ENCODE data around the gene NTRK1.

The NTRK1 gene

DNA sequence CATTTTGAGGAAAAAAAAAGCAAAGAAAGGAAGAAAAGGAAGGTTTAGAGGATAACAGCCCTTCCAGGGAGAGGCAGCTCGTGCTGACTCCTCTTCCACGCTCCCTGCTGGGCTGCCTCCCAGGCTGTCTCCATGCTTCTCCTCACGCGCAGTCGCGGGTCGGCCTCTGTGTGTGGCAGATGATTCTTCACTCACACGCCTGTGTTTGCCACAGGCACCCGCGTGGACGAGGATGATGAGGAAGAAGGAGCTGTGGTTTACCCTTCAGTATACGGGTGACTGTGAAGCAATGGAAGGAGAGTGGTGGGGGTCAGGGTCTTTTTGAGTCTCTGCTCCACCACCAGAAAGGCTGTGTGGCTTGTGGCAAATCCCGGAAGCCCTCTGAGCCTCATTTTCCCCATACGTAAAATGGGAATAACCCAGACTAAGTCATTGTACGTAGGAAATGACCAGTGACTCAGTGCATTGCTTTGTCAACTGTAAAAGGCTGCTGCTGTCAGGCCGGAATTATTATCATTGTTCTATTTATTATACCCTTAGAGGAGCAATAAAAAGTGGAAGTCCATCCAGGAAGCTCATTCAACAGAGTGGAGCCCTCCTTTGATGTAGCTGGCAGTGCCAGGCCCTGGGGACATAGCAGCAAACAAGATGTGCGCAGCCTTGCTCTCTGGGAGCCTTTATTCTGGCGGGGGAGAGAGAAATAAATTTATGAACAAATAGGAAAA is 32.1 kb upstream of the NTRK1 start:
- TF ChIP-seq, protein P1, sequence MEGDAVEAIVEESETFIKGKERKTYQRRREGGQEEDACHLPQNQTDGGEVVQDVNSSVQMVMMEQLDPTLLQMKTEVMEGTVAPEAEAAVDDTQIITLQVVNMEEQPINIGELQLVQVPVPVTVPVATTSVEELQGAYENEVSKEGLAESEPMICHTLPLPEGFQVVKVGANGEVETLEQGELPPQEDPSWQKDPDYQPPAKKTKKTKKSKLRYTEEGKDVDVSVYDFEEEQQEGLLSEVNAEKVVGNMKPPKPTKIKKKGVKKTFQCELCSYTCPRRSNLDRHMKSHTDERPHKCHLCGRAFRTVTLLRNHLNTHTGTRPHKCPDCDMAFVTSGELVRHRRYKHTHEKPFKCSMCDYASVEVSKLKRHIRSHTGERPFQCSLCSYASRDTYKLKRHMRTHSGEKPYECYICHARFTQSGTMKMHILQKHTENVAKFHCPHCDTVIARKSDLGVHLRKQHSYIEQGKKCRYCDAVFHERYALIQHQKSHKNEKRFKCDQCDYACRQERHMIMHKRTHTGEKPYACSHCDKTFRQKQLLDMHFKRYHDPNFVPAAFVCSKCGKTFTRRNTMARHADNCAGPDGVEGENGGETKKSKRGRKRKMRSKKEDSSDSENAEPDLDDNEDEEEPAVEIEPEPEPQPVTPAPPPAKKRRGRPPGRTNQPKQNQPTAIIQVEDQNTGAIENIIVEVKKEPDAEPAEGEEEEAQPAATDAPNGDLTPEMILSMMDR (IDR thresholded peaks at IDR 0.05; ENCODE audit: extremely low read depth, missing control alignments), result no peak

DNA sequence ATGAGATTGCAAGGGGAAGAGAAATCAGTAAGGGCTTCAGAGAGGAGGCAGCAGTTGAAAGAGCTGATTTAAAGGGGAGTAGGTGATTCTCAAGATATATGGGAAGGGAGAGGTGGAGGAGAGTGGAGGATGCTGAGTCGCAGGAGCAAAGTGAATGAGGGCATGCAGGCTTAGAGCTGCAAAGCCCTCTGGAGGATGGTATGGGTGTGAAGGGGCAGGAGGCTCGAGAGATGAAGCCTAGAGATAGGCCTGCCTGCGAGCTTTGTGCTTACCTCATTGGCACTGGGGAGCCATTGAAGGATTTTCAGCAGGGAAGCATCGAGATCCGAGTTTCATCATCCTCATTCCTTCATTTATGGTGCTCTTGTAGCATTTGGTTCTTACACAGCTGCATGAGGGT is 28.2 kb upstream of the NTRK1 start:
- TF ChIP-seq, protein P1 (IDR thresholded peaks at IDR 0.05; ENCODE audit: extremely low read depth, missing control alignments), result no peak
- no peak for DNase-seq (ENCODE audit: low spot score)

More for the DNA sequence above, 32.1 kb upstream of the NTRK1 start:
- no peak for DNase-seq (ENCODE audit: low spot score)

- DNase-seq (ENCODE audit: low spot score), result no peak
- TF ChIP-seq, protein P1 (IDR thresholded peaks at IDR 0.05; ENCODE audit: extremely low read depth, missing control alignments), result no peak
These were observed 27.1 kb upstream of the NTRK1 start for GRCh38 chr1:156833603-156834002.

DNA sequence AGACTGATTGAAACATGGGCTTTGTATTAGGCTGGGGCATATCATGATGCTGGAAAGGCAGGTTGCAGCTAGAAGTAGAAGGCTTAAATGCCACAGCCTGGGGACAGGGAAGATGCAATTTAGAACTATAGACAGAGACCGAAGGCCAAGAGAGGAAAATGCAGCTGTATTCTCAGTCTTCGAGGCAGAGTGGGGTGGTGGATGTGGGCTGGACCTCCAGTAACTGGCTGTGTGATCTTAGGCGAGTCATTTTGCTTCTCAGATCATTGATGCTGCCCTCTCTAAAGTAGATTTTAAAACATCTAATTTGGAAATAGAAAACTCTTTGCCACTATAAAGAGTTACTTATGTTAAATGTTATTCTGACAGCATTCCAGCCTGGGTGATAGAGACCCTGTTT is 26.3 kb upstream of the NTRK1 start:
- DNase-seq (ENCODE audit: low spot score), result no peak
- TF ChIP-seq, protein P1 (IDR thresholded peaks at IDR 0.05; ENCODE audit: extremely low read depth, missing control alignments), result no peak

DNA sequence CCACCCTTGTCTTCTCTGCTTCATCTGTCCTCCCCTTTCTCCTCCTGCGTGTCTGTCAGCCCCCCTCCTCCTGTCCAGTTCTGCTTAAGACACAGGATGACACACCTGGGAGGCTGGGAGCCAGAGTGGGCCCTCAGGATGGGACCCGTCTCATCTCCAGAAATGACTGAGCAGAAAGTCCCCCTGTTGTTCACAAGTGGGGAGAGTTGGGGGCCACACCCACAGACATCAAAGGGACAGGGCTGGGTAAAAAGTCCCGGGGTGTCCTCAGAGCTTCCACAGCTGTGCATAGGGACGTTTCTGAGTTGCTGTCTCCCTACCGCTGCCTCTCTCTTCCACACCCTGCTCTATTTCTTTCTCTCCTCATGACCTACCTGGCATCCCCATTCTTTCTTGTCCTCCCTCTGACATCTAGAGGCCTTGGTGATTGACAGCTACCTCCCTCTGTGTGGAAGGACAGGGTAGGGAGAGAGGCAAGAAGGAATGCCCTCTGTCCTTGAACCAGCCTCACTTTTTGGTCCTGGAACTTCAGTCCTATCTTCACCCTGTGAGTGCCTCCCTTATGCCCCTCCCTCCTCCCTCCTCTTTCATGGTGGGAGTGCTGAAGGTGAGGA is 24.5 kb upstream of the NTRK1 start:
- peak; percentile 80 for DNase-seq (ENCODE audit: low spot score)

DNA sequence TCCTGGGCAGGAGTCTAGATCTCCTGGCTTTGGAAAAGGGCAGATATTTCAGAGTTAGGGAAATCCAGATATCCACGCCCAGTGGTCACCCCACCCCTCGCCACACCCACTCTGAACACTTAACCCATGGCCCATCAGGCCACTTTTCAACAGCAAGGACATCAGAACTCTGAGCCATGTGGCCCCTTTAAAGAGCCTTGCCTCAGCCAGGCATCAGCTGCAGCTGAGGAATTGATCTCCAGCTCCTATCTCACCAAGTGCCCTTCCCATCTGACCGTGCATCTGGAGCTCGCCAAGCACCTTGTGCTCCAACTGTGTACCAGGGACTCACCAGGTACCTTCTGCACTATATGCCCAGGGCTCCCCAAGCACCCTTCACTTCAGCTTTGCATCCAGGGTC is 23.8 kb upstream of the NTRK1 start:
- TF ChIP-seq, protein P1 (IDR thresholded peaks at IDR 0.05; ENCODE audit: extremely low read depth, missing control alignments), result no peak
- DNase-seq (ENCODE audit: low spot score), result no peak

More for the DNA sequence above, 24.5 kb upstream of the NTRK1 start:
- TF ChIP-seq, protein P1 (IDR thresholded peaks at IDR 0.05; ENCODE audit: extremely low read depth, missing control alignments), result no peak

- TF ChIP-seq, protein P1 (IDR thresholded peaks at IDR 0.05; ENCODE audit: extremely low read depth, missing control alignments), result peak; percentile 82
- peak; percentile 71 for DNase-seq (ENCODE audit: low spot score)
These were observed 21.7 kb upstream of the NTRK1 start for GRCh38 chr1:156838972-156839371.

Measured in GM20000 (cell line).